ENCODE measurements around the gene TNFRSF19.

Gene TNFRSF19

DNA sequence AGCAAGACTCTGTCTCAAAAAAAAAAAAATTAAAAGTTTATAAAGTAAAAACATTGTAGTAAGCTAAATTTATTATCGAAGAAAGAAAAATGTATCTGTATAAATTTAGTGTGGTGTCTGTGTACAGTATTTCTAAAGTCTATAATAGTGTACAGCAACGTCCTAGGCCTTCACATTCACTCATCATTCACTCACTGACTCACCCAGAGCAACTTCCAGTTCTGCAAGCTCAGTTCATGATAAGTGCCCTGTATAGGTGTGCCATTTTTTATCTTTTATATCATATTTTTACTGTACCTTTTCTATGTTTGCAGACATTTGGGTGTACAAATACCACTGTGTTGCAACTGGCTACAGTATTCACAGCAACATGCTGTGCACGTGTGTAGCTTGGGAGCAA lies 118.1 kb downstream of the TNFRSF19 start:
- H3K4me1 ChIP-seq (ENCODE audit: control insufficient read depth, insufficient read depth, low read length): no peaks in the 10 kb centered on the region
- H3K9ac ChIP-seq (ENCODE audit: low read depth, low read length): no peak overlapping the region
- H3K27ac ChIP-seq (ENCODE audit: low read depth, low read length): no peak overlapping the region
- H3K36me3 ChIP-seq (ENCODE audit: control insufficient read depth, insufficient read depth, low read length): no peaks in the 10 kb centered on the region
- H3K9me3 ChIP-seq (ENCODE audit: control insufficient read depth, insufficient read depth, low read length): peaks cover 14% of the 10 kb centered on the region
- H3K4me3 ChIP-seq (ENCODE audit: low read depth, low read length): no peak overlapping the region
- no peaks in the 10 kb centered on the region for H3K27me3 ChIP-seq (ENCODE audit: control insufficient read depth, insufficient read depth, low read length)

DNA sequence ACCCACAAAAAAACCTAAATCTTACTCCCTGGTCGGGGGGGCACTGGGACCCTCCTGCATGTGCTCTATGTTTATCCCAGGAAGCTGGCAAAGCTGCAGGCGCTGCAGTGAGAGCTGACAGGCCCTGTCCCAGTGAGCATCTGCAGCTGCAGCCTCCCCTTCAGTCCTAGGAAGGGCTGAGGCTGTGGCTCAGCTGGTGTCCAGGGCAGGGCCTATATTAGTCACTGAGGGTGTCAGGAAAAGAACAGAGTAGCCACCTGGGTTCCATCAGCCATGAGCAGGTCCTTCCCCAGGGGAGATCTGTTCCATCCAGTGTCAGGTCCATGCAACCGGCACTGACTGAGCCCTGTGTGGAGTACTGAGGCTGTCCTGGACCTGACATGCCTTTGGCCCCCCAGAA lies 120.5 kb downstream of the TNFRSF19 start:
- Histone ChIP-seq H3K9me3 (ENCODE audit: control insufficient read depth, insufficient read depth, low read length) (no peaks in the 10 kb centered on the region), H3K27ac (ENCODE audit: low read depth, low read length) (no peak overlapping the region), H3K4me3 (ENCODE audit: low read depth, low read length) (no peak overlapping the region), H3K36me3 (ENCODE audit: control insufficient read depth, insufficient read depth, low read length) (no peaks in the 10 kb centered on the region), H3K9ac (ENCODE audit: low read depth, low read length) (no peak overlapping the region), H3K27me3 (ENCODE audit: control insufficient read depth, insufficient read depth, low read length) (no peaks in the 10 kb centered on the region), H3K4me1 (ENCODE audit: control insufficient read depth, insufficient read depth, low read length) (peaks cover under 1% of the 10 kb centered on the region; the same call in 1 of the 2 replicates)

- Histone ChIP-seq H3K4me3 (ENCODE audit: low read depth, low read length) (no peak overlapping the region), H3K9me3 (ENCODE audit: control insufficient read depth, insufficient read depth, low read length) (no peaks in the 10 kb centered on the region), H3K36me3 (ENCODE audit: control insufficient read depth, insufficient read depth, low read length) (no peaks in the 10 kb centered on the region), H3K9ac (ENCODE audit: low read depth, low read length) (no peak overlapping the region), H3K4me1 (ENCODE audit: control insufficient read depth, insufficient read depth, low read length) (peaks cover 8% of the 10 kb centered on the region; the same call in 1 of the 2 replicates), H3K27me3 (ENCODE audit: control insufficient read depth, insufficient read depth, low read length) (no peaks in the 10 kb centered on the region), H3K27ac (ENCODE audit: low read depth, low read length) (no peak overlapping the region)
Measured at GRCh38 chr13:23692816-23693215, 122.6 kb downstream of the TNFRSF19 start.

- no peaks in the 10 kb centered on the region for H3K9me3 ChIP-seq (ENCODE audit: control insufficient read depth, insufficient read depth, low read length)
- H3K9ac ChIP-seq (ENCODE audit: low read depth, low read length): no peak overlapping the region
- H3K36me3 ChIP-seq (ENCODE audit: control insufficient read depth, insufficient read depth, low read length): no peaks in the 10 kb centered on the region
- no peak overlapping the region for H3K4me3 ChIP-seq (ENCODE audit: low read depth, low read length)
- no peaks in the 10 kb centered on the region for H3K27me3 ChIP-seq (ENCODE audit: control insufficient read depth, insufficient read depth, low read length)
- peaks cover 8% of the 10 kb centered on the region; the same call in 1 of the 2 replicates for H3K4me1 ChIP-seq (ENCODE audit: control insufficient read depth, insufficient read depth, low read length)
- H3K27ac ChIP-seq (ENCODE audit: low read depth, low read length): no peak overlapping the region
Measured at GRCh38 chr13:23695196-23695595, 125.0 kb downstream of the TNFRSF19 start.

DNA sequence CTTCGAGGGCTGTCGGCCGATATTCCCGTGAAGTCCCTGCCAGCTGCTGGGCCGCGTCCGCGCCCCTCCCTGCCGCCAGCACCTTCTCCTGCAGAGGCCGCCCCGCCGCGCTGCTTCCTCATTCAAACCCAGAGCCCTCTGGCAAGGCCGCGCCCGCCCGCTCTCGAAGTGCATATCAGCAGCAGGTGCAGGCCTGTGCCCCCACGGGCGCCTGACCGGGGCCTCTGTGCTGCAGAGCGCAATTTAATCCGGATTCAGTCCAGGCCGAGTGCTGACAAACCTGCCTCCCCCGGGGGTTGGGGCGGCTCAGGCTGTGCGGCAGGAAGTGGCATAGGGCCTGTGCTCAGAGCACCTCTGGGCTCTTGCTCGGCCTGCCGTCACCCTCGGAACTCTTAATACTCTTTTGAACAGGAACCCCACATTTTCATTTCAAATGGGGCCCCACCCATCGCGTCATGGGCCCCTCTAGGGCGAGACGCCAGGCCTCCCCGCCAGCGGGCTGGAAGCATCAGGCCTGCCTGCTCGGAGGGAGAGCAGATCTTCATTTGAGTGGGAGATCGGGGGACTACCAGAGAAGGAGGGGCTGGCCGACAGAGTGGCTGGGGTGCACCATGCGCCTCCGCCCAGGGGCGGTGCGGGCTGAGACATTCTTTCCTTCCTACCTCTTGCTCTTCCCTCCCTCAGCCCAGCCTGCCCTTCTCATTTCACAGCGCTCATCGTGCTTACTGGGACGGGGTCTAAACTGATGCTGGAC lies 125.7 kb downstream of the TNFRSF19 start:
- Histone ChIP-seq H3K4me3 (ENCODE audit: low read depth, low read length) (no peak overlapping the region), H3K9ac (ENCODE audit: low read depth, low read length) (no peak overlapping the region), H3K27ac (ENCODE audit: low read depth, low read length) (no peak overlapping the region), H3K9me3 (ENCODE audit: control insufficient read depth, insufficient read depth, low read length) (no peaks in the 10 kb centered on the region), H3K27me3 (ENCODE audit: control insufficient read depth, insufficient read depth, low read length) (no peaks in the 10 kb centered on the region), H3K36me3 (ENCODE audit: control insufficient read depth, insufficient read depth, low read length) (no peaks in the 10 kb centered on the region), H3K4me1 (ENCODE audit: control insufficient read depth, insufficient read depth, low read length) (peaks cover 8% of the 10 kb centered on the region; the same call in 1 of the 2 replicates)

DNA sequence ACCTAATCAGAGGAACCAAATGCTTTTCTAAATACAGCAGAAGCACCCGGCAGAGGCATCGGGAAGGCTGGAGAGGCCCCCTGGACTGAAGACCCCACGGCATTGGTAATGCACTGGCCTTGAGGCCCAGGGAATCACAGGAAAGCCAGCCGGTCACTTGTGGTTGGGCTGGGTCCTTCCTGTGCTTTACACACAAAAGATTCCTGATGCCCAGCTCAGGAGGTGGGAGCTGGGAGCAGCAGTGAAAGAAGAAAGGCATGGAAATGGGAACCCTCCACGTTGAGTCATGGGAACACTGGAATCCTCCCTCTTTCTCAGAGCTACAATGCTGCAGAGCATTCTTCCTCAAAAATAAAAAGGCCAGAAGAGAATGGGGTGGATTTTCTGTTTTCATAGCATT lies 126.4 kb downstream of the TNFRSF19 start:
- Histone ChIP-seq H3K27me3 (ENCODE audit: control insufficient read depth, insufficient read depth, low read length) (no peaks in the 10 kb centered on the region), H3K36me3 (ENCODE audit: control insufficient read depth, insufficient read depth, low read length) (no peaks in the 10 kb centered on the region), H3K9me3 (ENCODE audit: control insufficient read depth, insufficient read depth, low read length) (no peaks in the 10 kb centered on the region), H3K27ac (ENCODE audit: low read depth, low read length) (no peak overlapping the region), H3K4me3 (ENCODE audit: low read depth, low read length) (no peak overlapping the region), H3K4me1 (ENCODE audit: control insufficient read depth, insufficient read depth, low read length) (peaks cover 8% of the 10 kb centered on the region; the same call in 1 of the 2 replicates), H3K9ac (ENCODE audit: low read depth, low read length) (no peak overlapping the region)

DNA sequence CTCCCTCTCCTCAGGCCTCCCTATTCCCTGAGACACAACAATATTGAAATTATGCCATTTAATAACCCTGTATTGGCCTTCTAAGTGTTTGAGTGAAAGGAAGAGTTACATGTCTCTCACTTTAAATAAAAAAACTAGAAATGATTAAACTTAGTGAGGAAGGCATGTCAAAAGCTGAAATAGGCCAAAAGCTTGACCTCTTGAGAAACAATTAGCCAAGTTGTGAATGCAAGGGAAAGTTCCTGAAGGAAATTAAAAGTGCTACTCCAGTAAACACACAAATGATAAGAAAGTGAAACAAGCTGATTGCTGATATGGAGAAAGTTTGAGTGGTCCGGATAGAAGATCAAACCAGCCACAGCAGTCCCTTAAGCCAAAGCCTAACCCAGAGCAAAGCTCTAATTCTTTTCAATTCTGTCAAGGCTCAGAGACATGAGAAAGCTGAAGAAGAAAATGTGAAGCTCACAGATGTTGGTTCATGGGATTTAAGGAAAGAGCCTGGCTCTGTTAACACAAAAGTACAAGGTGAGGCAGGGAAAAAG lies 127.6 kb downstream of the TNFRSF19 start:
- no peak overlapping the region for H3K4me3 ChIP-seq (ENCODE audit: low read depth, low read length)
- H3K27me3 ChIP-seq (ENCODE audit: control insufficient read depth, insufficient read depth, low read length): no peaks in the 10 kb centered on the region
- no peaks in the 10 kb centered on the region for H3K9me3 ChIP-seq (ENCODE audit: control insufficient read depth, insufficient read depth, low read length)
- H3K4me1 ChIP-seq (ENCODE audit: control insufficient read depth, insufficient read depth, low read length): peaks cover 15% of the 10 kb centered on the region; the same call in 1 of the 2 replicates
- H3K9ac ChIP-seq (ENCODE audit: low read depth, low read length): no peak overlapping the region
- no peak overlapping the region for H3K27ac ChIP-seq (ENCODE audit: low read depth, low read length)
- H3K36me3 ChIP-seq (ENCODE audit: control insufficient read depth, insufficient read depth, low read length): no peaks in the 10 kb centered on the region

- H3K27me3 ChIP-seq (ENCODE audit: control insufficient read depth, insufficient read depth, low read length): no peaks in the 10 kb centered on the region
- peaks cover 15% of the 10 kb centered on the region; the same call in 1 of the 2 replicates for H3K4me1 ChIP-seq (ENCODE audit: control insufficient read depth, insufficient read depth, low read length)
- H3K4me3 ChIP-seq (ENCODE audit: low read depth, low read length): no peak overlapping the region
- H3K9me3 ChIP-seq (ENCODE audit: control insufficient read depth, insufficient read depth, low read length): no peaks in the 10 kb centered on the region
- no peak overlapping the region for H3K27ac ChIP-seq (ENCODE audit: low read depth, low read length)
- no peak overlapping the region for H3K9ac ChIP-seq (ENCODE audit: low read depth, low read length)
- no peaks in the 10 kb centered on the region for H3K36me3 ChIP-seq (ENCODE audit: control insufficient read depth, insufficient read depth, low read length)
Measured at GRCh38 chr13:23699271-23699670, 129.1 kb downstream of the TNFRSF19 start.

- H3K4me3 ChIP-seq (ENCODE audit: low read depth, low read length): no peak overlapping the region
- H3K4me1 ChIP-seq (ENCODE audit: control insufficient read depth, insufficient read depth, low read length): peaks cover 13% of the 10 kb centered on the region; the same call in 1 of the 2 replicates
- no peak overlapping the region for H3K9ac ChIP-seq (ENCODE audit: low read depth, low read length)
- H3K36me3 ChIP-seq (ENCODE audit: control insufficient read depth, insufficient read depth, low read length): no peaks in the 10 kb centered on the region
- H3K27ac ChIP-seq (ENCODE audit: low read depth, low read length): no peak overlapping the region
- no peaks in the 10 kb centered on the region for H3K9me3 ChIP-seq (ENCODE audit: control insufficient read depth, insufficient read depth, low read length)
- H3K27me3 ChIP-seq (ENCODE audit: control insufficient read depth, insufficient read depth, low read length): no peaks in the 10 kb centered on the region
Measured at GRCh38 chr13:23701186-23701585, 131.0 kb downstream of the TNFRSF19 start.

- Histone ChIP-seq H3K9ac (ENCODE audit: low read depth, low read length) (no peak overlapping the region), H3K9me3 (ENCODE audit: control insufficient read depth, insufficient read depth, low read length) (no peaks in the 10 kb centered on the region), H3K4me3 (ENCODE audit: low read depth, low read length) (no peak overlapping the region), H3K4me1 (ENCODE audit: control insufficient read depth, insufficient read depth, low read length) (0 out of 2 replicates have a peak, but pooled peaks cover 10% of the 10 kb centered on the region), H3K27me3 (ENCODE audit: control insufficient read depth, insufficient read depth, low read length) (no peaks in the 10 kb centered on the region), H3K36me3 (ENCODE audit: control insufficient read depth, insufficient read depth, low read length) (no peaks in the 10 kb centered on the region), H3K27ac (ENCODE audit: low read depth, low read length) (no peak overlapping the region)
Measured at GRCh38 chr13:23701636-23702035, 131.4 kb downstream of the TNFRSF19 start.

- no peak overlapping the region for H3K27ac ChIP-seq (ENCODE audit: low read depth, low read length)
Measured at GRCh38 chr13:23703246-23703860, 133.1 kb downstream of the TNFRSF19 start.

More at GRCh38 chr13:23703246-23703860, 133.1 kb downstream of the TNFRSF19 start:
- Histone ChIP-seq H3K36me3 (ENCODE audit: control insufficient read depth, insufficient read depth, low read length) (no peaks in the 10 kb centered on the region), H3K4me3 (ENCODE audit: low read depth, low read length) (no peak overlapping the region), H3K27me3 (ENCODE audit: control insufficient read depth, insufficient read depth, low read length) (no peaks in the 10 kb centered on the region), H3K9me3 (ENCODE audit: control insufficient read depth, insufficient read depth, low read length) (no peaks in the 10 kb centered on the region), H3K9ac (ENCODE audit: low read depth, low read length) (no peak overlapping the region), H3K4me1 (ENCODE audit: control insufficient read depth, insufficient read depth, low read length) (0 out of 2 replicates have a peak, but pooled peaks cover 10% of the 10 kb centered on the region)
